DND-41 (cell line): ENCODE results near the gene PQBP1.

ENCODE experiments used
- CTCF ChIP-seq: IDR thresholded peaks from 2 replicates; pipeline ENCODE4 v1.5.1; 2012; ENCODE audit warnings: borderline replicate concordance, low read length, moderate library complexity, mild to moderate bottlenecking; ENCODE audit not compliant: poor library complexity, severe bottlenecking; ENCODE audit errors: extremely low read depth
- EZH2 ChIP-seq: IDR thresholded peaks from 3 replicates; pipeline ENCODE4 v1.6.1; 2012; ENCODE audit warnings: borderline replicate concordance, low read depth, mild to moderate bottlenecking, moderate library complexity, low read length, inconsistent platforms; ENCODE audit not compliant: severe bottlenecking

DNA sequence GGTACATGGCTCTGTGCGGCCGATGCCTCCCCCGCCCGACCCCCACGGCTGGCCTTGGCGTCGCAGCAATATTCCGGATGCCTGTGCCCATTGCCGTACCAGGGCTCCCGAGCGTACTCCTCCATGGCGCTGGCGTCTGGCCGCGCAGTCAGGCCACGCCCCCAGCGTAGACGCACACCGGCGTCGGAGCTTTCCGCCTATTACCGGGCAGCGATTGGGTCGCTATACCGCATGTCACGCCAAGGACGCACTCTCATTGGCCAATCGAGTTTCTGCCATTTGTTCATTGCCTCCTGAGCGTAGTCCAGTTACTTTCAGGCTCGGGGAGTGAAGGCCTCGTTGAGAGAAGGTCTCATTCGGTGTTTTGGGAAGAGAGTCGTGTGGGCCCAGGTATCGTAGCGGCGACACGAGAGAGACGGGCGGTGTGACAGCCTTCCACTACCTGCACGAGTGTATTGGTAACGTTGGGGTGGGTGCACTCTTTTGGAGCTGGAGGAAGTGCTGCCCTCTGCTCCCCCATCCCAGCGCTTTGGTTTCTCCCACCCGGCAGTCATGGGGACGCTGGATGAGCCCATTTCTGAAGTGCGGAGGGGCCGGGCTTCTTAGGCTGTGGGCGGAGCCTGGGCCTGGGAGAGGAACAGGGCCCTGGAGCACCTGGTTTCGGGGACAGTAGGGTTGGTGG lies at the start of gene PQBP1, which contains the start of gene TIMM17B:
- TF ChIP-seq CTCF (no peak), EZH2 (no peak)
